ENCODE results near the gene PPP1R36. TPM values are rescaled to one million over a fixed set of nuclear protein-coding genes. Genes with fewer than 3 reads are reported as not detected.
A peak's percentile ranks its signal among the peaks of the same experiment; 100 is the strongest.

Gene PPP1R36
- total and polyA plus RNA-seq, 2 of the 13 experiments (the other 11 are each of a cell fraction or from before 2014, with no cell fraction given) = 0.11 to 0.17 TPM

DNA sequence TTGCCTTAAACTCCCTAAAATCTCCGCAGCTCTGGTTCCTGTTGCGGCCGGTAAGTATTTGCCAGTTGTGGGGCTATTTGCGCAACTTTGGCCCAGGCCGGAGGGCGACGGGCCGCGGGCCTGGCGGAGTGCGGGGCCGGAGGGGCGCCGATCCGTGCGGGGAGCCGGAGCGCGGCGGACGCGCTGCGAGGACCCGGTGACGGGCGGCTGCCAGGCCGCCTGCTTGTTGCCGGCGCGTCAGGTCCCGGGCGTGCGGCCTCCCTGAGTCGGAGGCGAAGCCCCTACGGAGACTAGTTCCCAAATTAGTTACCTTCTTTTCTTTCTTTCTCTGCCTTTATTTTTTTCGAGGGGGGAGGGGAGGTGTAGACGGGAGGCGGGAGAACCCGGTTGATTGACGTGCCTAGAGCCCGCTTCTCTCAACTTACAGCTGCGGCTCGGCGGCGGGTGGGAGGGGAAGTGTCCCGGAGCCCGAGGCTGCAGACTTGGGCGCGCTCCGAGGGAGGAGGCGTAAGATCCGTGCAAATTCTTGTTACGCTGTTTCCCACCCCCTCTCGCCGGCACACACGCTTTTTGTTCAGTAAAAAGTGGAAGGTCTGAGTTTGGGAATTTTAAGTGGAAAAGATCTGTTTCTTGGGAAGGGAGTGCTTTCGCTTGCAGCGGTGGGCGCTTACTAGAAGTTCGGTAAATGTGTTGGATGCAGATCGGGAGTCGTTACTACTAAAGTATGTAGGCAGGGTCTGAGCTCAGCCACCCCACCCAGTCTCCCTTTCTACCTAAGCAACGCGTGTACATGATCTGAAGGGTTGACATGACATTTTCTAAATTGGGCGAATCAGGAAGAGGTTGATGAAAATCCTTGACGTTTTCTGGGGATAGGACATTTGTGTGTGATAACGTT, 44.6 kb upstream of the PPP1R36 start (continued):
- TF ChIP-seq TRIM22 (IDR thresholded peaks at IDR 0.05) = no peak
- TF ChIP-seq GABPB1 (CRISPR knock-in tag; IDR thresholded peaks at IDR 0.05) = no peak
- no peak for TF ChIP-seq ZNF230 (CRISPR knock-in tag; IDR thresholded peaks at IDR 0.05)
- no peak for TF ChIP-seq HNRNPL (IDR thresholded peaks at IDR 0.05; ENCODE audit: low read depth, low read length)
- no peak for TF ChIP-seq ZBTB26 (CRISPR knock-in tag; IDR thresholded peaks at IDR 0.05; ENCODE audit: borderline replicate concordance)
- no peak for TF ChIP-seq THYN1 (CRISPR knock-in tag; IDR thresholded peaks at IDR 0.05; ENCODE audit: borderline replicate concordance, low read depth)
- no peak for TF ChIP-seq SETDB1 (CRISPR knock-in tag; IDR thresholded peaks at IDR 0.05; ENCODE audit: borderline replicate concordance)
- TF ChIP-seq ZSCAN31 (CRISPR knock-in tag; IDR thresholded peaks at IDR 0.05; ENCODE audit: low read depth) = 0 out of 2 replicates have a peak, but pooled peaks have one; percentile 23
- TF ChIP-seq SOX5 (CRISPR knock-in tag; IDR thresholded peaks at IDR 0.05; ENCODE audit: borderline replicate concordance) = no peak
- peak; percentile 88 for TF ChIP-seq ASH2L (IDR thresholded peaks at IDR 0.05; ENCODE audit: insufficient read length, low read depth, low read length)
- TF ChIP-seq PAF1 (CRISPR knock-in tag; IDR thresholded peaks at IDR 0.05) = no peak
- no peak for TF ChIP-seq ZNF33B (CRISPR knock-in tag; IDR thresholded peaks at IDR 0.05)
- TF ChIP-seq, protein P1, sequence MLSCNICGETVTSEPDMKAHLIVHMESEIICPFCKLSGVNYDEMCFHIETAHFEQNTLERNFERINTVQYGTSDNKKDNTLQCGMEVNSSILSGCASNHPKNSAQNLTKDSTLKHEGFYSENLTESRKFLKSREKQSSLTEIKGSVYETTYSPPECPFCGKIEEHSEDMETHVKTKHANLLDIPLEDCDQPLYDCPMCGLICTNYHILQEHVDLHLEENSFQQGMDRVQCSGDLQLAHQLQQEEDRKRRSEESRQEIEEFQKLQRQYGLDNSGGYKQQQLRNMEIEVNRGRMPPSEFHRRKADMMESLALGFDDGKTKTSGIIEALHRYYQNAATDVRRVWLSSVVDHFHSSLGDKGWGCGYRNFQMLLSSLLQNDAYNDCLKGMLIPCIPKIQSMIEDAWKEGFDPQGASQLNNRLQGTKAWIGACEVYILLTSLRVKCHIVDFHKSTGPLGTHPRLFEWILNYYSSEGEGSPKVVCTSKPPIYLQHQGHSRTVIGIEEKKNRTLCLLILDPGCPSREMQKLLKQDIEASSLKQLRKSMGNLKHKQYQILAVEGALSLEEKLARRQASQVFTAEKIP (CRISPR knock-in tag; IDR thresholded peaks at IDR 0.05; ENCODE audit: borderline replicate concordance) = no peak
- TF ChIP-seq HNRNPLL (IDR thresholded peaks at IDR 0.05; ENCODE audit: low read depth, low read length, poor library complexity, severe bottlenecking) = peak; percentile 80
- no peak for TF ChIP-seq ZNF367 (CRISPR knock-in tag; IDR thresholded peaks at IDR 0.05; ENCODE audit: borderline replicate concordance)
- TF ChIP-seq, protein P2, sequence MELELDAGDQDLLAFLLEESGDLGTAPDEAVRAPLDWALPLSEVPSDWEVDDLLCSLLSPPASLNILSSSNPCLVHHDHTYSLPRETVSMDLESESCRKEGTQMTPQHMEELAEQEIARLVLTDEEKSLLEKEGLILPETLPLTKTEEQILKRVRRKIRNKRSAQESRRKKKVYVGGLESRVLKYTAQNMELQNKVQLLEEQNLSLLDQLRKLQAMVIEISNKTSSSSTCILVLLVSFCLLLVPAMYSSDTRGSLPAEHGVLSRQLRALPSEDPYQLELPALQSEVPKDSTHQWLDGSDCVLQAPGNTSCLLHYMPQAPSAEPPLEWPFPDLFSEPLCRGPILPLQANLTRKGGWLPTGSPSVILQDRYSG (CRISPR knock-in tag; IDR thresholded peaks at IDR 0.05) = no peak
- no peak for TF ChIP-seq KDM3A (CRISPR knock-in tag; IDR thresholded peaks at IDR 0.05; ENCODE audit: low read depth)
- TF ChIP-seq ZNF703 (CRISPR knock-in tag; IDR thresholded peaks at IDR 0.05; ENCODE audit: borderline replicate concordance) = no peak
- no peak for TF ChIP-seq SP140L (CRISPR knock-in tag; IDR thresholded peaks at IDR 0.05; ENCODE audit: borderline replicate concordance)
- TF ChIP-seq NCOA5 (CRISPR knock-in tag; IDR thresholded peaks at IDR 0.05) = no peak
- TF ChIP-seq IRF2 (CRISPR knock-in tag; IDR thresholded peaks at IDR 0.05) = no peak; the same call in 1 of the 2 replicates
- TF ChIP-seq PCBP1 (IDR thresholded peaks at IDR 0.05; ENCODE audit: borderline replicate concordance, low read depth, low read length) = no peak

Measured in HepG2 (cell line).